Endothelial cell of umbilical vein (primary cell): ENCODE results near the gene RSPH6A. TPM values are rescaled to one million over a fixed set of nuclear protein-coding genes. Genes with fewer than 3 reads are reported as not detected.
A peak's percentile ranks its signal among the peaks of the same experiment; 100 is the strongest.

Source experiments
- BruUV-seq: library from RNA; stranded (reverse); fragments of 400-500 nt; replicated peaks from 2 replicates; lab custom pipeline; 2021; lab: Mats Ljungman, UMichigan
- CTCF ChIA-PET: fragments of 300-600, 350-600 bp; sonication (Branson Sonifier 250); formaldehyde crosslinking; loops from one replicate; lab custom pipeline; 2021; ENCODE audit warnings: antibody characterized with exemption, inconsistent platforms; lab: Charles Lee
- POLR2A ChIA-PET: fragments of 300-600, 350-600 bp; sonication (Branson Sonifier 250); formaldehyde crosslinking; loops from one replicate; lab custom pipeline; 2021; ENCODE audit warnings: antibody characterized with exemption, inconsistent platforms; lab: Charles Lee
- DNase-seq: peaks from one replicate; pipeline ENCODE4 v3.0.0-alpha.2; 2011; ENCODE audit warnings: low read depth, low spot score
- FAIRE-seq: peaks from 2 replicates; lab custom pipeline; 2011; peaks lifted over from hg19 to GRCh38; lab: Jason Lieb, UNC
- H2AFZ ChIP-seq: 2 replicates; pipeline ENCODE4 v1.6.0; 2012; ENCODE audit warnings: low read depth, low read length, control low read depth, inconsistent platforms
- H3K27ac ChIP-seq: 2 replicates; pipeline ENCODE4 v1.5.1; 2011; ENCODE audit warnings: low read depth, mild to moderate bottlenecking, control low read depth, low read length, moderate library complexity; ENCODE audit not compliant: insufficient read depth
- H3K27me3 ChIP-seq, 2 experiments: 2 replicates each; pipeline versions ENCODE4 v1.6.0 to v1.6.1; 2011; ENCODE audit warnings: low read length in 2 of 2, mixed read lengths in 1 of 2; ENCODE audit not compliant: control insufficient read depth in 2 of 2, insufficient read depth in 2 of 2
- H3K36me3 ChIP-seq, 2 experiments: 2 replicates in 1 of 2; 3 replicates in 1 of 2; pipeline ENCODE4 v1.5.1; 2011; ENCODE audit warnings: low read length in 2 of 2, mild to moderate bottlenecking in 1 of 2, moderate library complexity in 1 of 2; ENCODE audit not compliant: control insufficient read depth in 2 of 2, insufficient read depth in 2 of 2; ENCODE audit errors: extremely low read depth in 1 of 2
- H3K4me1 ChIP-seq: 3 replicates; pipeline ENCODE4 v1.5.1; 2011; ENCODE audit warnings: mild to moderate bottlenecking, low read length; ENCODE audit not compliant: control insufficient read depth, insufficient read depth; ENCODE audit errors: extremely low read depth
- H3K4me2 ChIP-seq: 2 replicates; pipeline ENCODE4 v1.6.1; 2011; ENCODE audit warnings: low read length, control low read depth, mixed read lengths; ENCODE audit not compliant: insufficient read depth
- H3K4me3 ChIP-seq, 3 experiments: fragments of 200-600 bp in 1 of 3; sonication (generic), shearing (Covaris generic) in 1 of 3; replicated peaks in 1 of 3; 2 replicates each; pipeline ENCODE4 v1.5.1; 2011 to 2016; ENCODE audit warnings: control low read depth in 3 of 3, low read length in 3 of 3, mild to moderate bottlenecking in 2 of 3, inconsistent platforms in 1 of 3, low read depth in 1 of 3, moderate library complexity in 1 of 3; ENCODE audit not compliant: insufficient read depth in 1 of 3
- H3K79me2 ChIP-seq: 2 replicates; pipeline ENCODE4 v1.6.0; 2012; ENCODE audit warnings: low read length, inconsistent platforms; ENCODE audit not compliant: control insufficient read depth, insufficient read depth
- H3K9ac ChIP-seq: replicated peaks from 2 replicates; pipeline ENCODE3; 2011; ENCODE audit warnings: low read length, control low read depth; ENCODE audit not compliant: insufficient read depth; ENCODE audit errors: extremely low read depth
- H3K9me1 ChIP-seq: replicated peaks from 3 replicates; pipeline ENCODE4 v1.6.0; 2011; ENCODE audit warnings: mild to moderate bottlenecking, low read length; ENCODE audit not compliant: control insufficient read depth, insufficient read depth; ENCODE audit errors: extremely low read depth
- H3K9me3 ChIP-seq: replicated peaks from 2 replicates; pipeline ENCODE4 v1.5.1; 2012; ENCODE audit warnings: low read length, inconsistent platforms; ENCODE audit not compliant: control insufficient read depth, insufficient read depth
- H4K20me1 ChIP-seq: replicated peaks from 2 replicates; pipeline ENCODE3; 2011; ENCODE audit warnings: mild to moderate bottlenecking, low read length; ENCODE audit not compliant: control insufficient read depth, insufficient read depth; ENCODE audit errors: extremely low read depth
- EZH2 ChIP-seq: IDR thresholded peaks from 2 replicates; pipeline ENCODE4 v1.6.1; 2012; ENCODE audit warnings: borderline replicate concordance, low read depth, mild to moderate bottlenecking, moderate library complexity, low read length, inconsistent platforms; ENCODE audit not compliant: severe bottlenecking
- FOS ChIP-seq: IDR thresholded peaks from 2 replicates; pipeline ENCODE4 v1.6.1; 2011; ENCODE audit warnings: mild to moderate bottlenecking, low read length, moderate library complexity, borderline replicate concordance; ENCODE audit not compliant: insufficient read depth
- GATA2 ChIP-seq: IDR thresholded peaks from 2 replicates; pipeline ENCODE4 v1.7.0; 2011; ENCODE audit warnings: low read depth, mild to moderate bottlenecking, moderate library complexity, mixed read lengths, low read length; ENCODE audit not compliant: insufficient read length, insufficient read depth
- JUN ChIP-seq: IDR thresholded peaks from 2 replicates; pipeline ENCODE4 v1.6.1; 2011; ENCODE audit warnings: borderline replicate concordance, low read depth; ENCODE audit not compliant: insufficient read length, insufficient read depth
- MYC ChIP-seq: IDR thresholded peaks from one replicate; pipeline ENCODE4 v1.6.1; 2011; ENCODE audit warnings: mild to moderate bottlenecking, low read depth, low read length
- POLR2A ChIP-seq: IDR thresholded peaks from 2 replicates; pipeline ENCODE4 v1.6.1; 2012; ENCODE audit warnings: low read depth, mild to moderate bottlenecking, control low read depth, low read length
- POLR2AphosphoS5 ChIP-seq: IDR thresholded peaks from 2 replicates; pipeline ENCODE4 v1.6.1; 2012; ENCODE audit warnings: low read depth, mild to moderate bottlenecking, control low read depth, low read length, moderate library complexity; ENCODE audit not compliant: insufficient read depth
- dilution Hi-C: fragments of 300-500 bp; cut with MboI; formaldehyde crosslinking; loops from one replicate; pipeline ENCODE4 v1.15.0; 2019; ENCODE audit warnings: low sequenced_read_pairs; ENCODE audit not compliant: extremely low pct_ligation_motif_present
- intact Hi-C: fragments of 100-400 bp; cut with micrococcal nuclease; formaldehyde crosslinking; loops from one replicate; pipeline ENCODE4 v1.10.0; 2022
- polyA plus RNA-seq, 4 experiments: library from polyadenylated mRNA; depleted of rRNA in 3 of 4; stranded (reverse) in 3 of 4; unstranded in 1 of 4; fragments of >200 nt; gene quantifications; 2 replicates each; pipeline versions ENCODE4 v1.2.1 to v1.2.3, GENCODE V29; 2011 to 2012; ENCODE audit warnings: missing spikeins in 1 of 4
- total RNA-seq: library from RNA; stranded (reverse); gene quantifications from 2 replicates; pipeline ENCODE4 v1.2.3, GENCODE V29; 2021
- TF ChIP-seq, protein P1 (sequence below): IDR thresholded peaks from 2 replicates; pipeline ENCODE4 v1.6.1; 2011; ENCODE audit not compliant: insufficient read depth, insufficient read length
- TF ChIP-seq, protein P2 (sequence below), 2 donors: IDR thresholded peaks; 1 replicate in 1 of 2; 2 replicates in 1 of 2; pipeline ENCODE4 v1.5.1; 2011; ENCODE audit warnings: low read length in 2 of 2, mild to moderate bottlenecking in 2 of 2, moderate library complexity in 2 of 2, control low read depth in 1 of 2, inconsistent platforms in 1 of 2, low read depth in 1 of 2; ENCODE audit not compliant: insufficient read depth in 1 of 2; ENCODE audit errors: extremely low read depth in 1 of 2

The RSPH6A gene
- total and polyA plus RNA-seq, 2 donors (not counting 3 experiments of a cell fraction or from before 2014, with no cell fraction given): 0.03 to 0.62 TPM

- H3K9me1 ChIP-seq: no peaks in the 10 kb centered on the region
- H4K20me1 ChIP-seq: no peaks in the 10 kb centered on the region
- H3K27ac ChIP-seq: no peak overlapping the region
- H3K79me2 ChIP-seq: peaks cover 2% of the 10 kb centered on the region
- dilution Hi-C loops: no loop called here
- H3K36me3 ChIP-seq: no peaks in the 10 kb centered on the region
- CTCF ChIA-PET: interaction anchor here (6.7 kb wide), 1 partner anchor 72 kb away, joined by 56 read pairs; the partner anchor contains the start of genes QPCTL and SNRPD2
- FAIRE-seq: no peak
- no peak overlapping the region for H2AFZ ChIP-seq
- TF ChIP-seq EZH2: no peak
- TF ChIP-seq, protein P1, sequence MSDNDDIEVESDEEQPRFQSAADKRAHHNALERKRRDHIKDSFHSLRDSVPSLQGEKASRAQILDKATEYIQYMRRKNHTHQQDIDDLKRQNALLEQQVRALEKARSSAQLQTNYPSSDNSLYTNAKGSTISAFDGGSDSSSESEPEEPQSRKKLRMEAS: no peak
- TF ChIP-seq JUN: no peak
- TF ChIP-seq FOS: no peak
- no peak for TF ChIP-seq POLR2AphosphoS5
- no peak for TF ChIP-seq MYC
- no peak for TF ChIP-seq GATA2
- TF ChIP-seq POLR2A: no peak
- TF ChIP-seq, protein P2, sequence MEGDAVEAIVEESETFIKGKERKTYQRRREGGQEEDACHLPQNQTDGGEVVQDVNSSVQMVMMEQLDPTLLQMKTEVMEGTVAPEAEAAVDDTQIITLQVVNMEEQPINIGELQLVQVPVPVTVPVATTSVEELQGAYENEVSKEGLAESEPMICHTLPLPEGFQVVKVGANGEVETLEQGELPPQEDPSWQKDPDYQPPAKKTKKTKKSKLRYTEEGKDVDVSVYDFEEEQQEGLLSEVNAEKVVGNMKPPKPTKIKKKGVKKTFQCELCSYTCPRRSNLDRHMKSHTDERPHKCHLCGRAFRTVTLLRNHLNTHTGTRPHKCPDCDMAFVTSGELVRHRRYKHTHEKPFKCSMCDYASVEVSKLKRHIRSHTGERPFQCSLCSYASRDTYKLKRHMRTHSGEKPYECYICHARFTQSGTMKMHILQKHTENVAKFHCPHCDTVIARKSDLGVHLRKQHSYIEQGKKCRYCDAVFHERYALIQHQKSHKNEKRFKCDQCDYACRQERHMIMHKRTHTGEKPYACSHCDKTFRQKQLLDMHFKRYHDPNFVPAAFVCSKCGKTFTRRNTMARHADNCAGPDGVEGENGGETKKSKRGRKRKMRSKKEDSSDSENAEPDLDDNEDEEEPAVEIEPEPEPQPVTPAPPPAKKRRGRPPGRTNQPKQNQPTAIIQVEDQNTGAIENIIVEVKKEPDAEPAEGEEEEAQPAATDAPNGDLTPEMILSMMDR (IDR thresholded peaks at IDR 0.05; ENCODE audit: extremely low read depth in 1 of 2, insufficient read depth in 1 of 2, low read depth in 1 of 2, low read length in 2 of 2): no peak
- peaks cover 10% of the 10 kb centered on the region for H3K4me1 ChIP-seq
- intact Hi-C loops: no loop called here
- no peak overlapping the region for H3K4me3 ChIP-seq
- H3K9ac ChIP-seq: no peak overlapping the region
- H3K4me2 ChIP-seq: no peak overlapping the region
- POLR2A ChIA-PET: no interaction called here
- BruUV-seq: TSS peak; percentile 9
- H3K27me3 ChIP-seq: no peaks in the 10 kb centered on the region
- H3K9me3 ChIP-seq: no peaks in the 10 kb centered on the region
- DNase-seq: no peak
Measured at GRCh38 chr19:45764945-45765701, 50.0 kb downstream of the RSPH6A start.
